ENCODE data around the gene PRRT1B. TPM values are rescaled to one million over a fixed set of nuclear protein-coding genes. Genes with fewer than 3 reads are reported as not detected.

Gene PRRT1B
- total RNA-seq, 2 experiments from 2014 or later: not detected

- Mint-ChIP-seq H3K27me3 (no peaks in the 10 kb centered on the region), H3K27ac (peak overlapping the region; percentile 94), H3K4me3 (no peak overlapping the region), H3K4me1 (ENCODE audit: low read depth) (peaks cover 31% of the 10 kb centered on the region), H3K36me3 (ENCODE audit: low read depth) (peaks cover 68% of the 10 kb centered on the region), H3K9me3 (no peaks in the 10 kb centered on the region)
- DNase-seq: no peak
- H3K36me3 ChIP-seq (ENCODE audit: insufficient read depth, low read length): peaks cover 72% of the 10 kb centered on the region
- peak overlapping the region; percentile 62 to 72 for H3K27ac ChIP-seq (ENCODE audit: low read depth in 1 of 2, low read length in 2 of 2)
- H3K4me1 ChIP-seq (ENCODE audit: insufficient read depth, low read length): peaks cover 55% of the 10 kb centered on the region
- ChIA-PET POLR2A (interaction anchor here (0.9 kb wide), 1 partner anchor 164 kb away, joined by 3 read pairs; no protein-coding TSS in a partner anchor), CTCF (interaction anchor here (1.1 to 1.4 kb wide), 2 partner anchors 12 to 230 kb away, joined by 3 read pairs; no protein-coding TSS in a partner anchor)
- no peaks in the 10 kb centered on the region for H3K27me3 ChIP-seq (ENCODE audit: control insufficient read depth in 1 of 2, insufficient read depth in 2 of 2, low read length in 2 of 2)
- ATAC-seq (ENCODE audit: poor library complexity): no peak
- intact Hi-C loops (cut with DNase I, micrococcal nuclease): no loop called here
- H3K9me3 ChIP-seq (ENCODE audit: control insufficient read depth in 1 of 2, insufficient read depth in 1 of 2, low read length in 2 of 2): no peaks in the 10 kb centered on the region
- no peak overlapping the region for H3K4me3 ChIP-seq (ENCODE audit: low read length)
- no peak for TF ChIP-seq CTCF (IDR thresholded peaks at IDR 0.05)
Measured at GRCh38 chr9:131579789-131580211, 34.5 kb downstream of the PRRT1B start.

- H3K36me3 ChIP-seq (ENCODE audit: insufficient read depth, low read length): peaks cover 73% of the 10 kb centered on the region
- intact Hi-C loops (cut with DNase I, micrococcal nuclease): no loop called here
- H3K4me3 ChIP-seq (ENCODE audit: low read length): no peak overlapping the region
- Mint-ChIP-seq H3K36me3 (ENCODE audit: low read depth) (peaks cover 73% of the 10 kb centered on the region), H3K27me3 (no peaks in the 10 kb centered on the region), H3K4me3 (no peak overlapping the region), H3K27ac (peak overlapping the region; percentile 36), H3K9me3 (no peaks in the 10 kb centered on the region), H3K4me1 (ENCODE audit: low read depth) (peaks cover 37% of the 10 kb centered on the region)
- no peak for TF ChIP-seq CTCF (IDR thresholded peaks at IDR 0.05)
- peaks cover 60% of the 10 kb centered on the region for H3K4me1 ChIP-seq (ENCODE audit: insufficient read depth, low read length)
- DNase-seq (no peak), ATAC-seq (ENCODE audit: poor library complexity) (no peak)
- no peaks in the 10 kb centered on the region for H3K9me3 ChIP-seq (ENCODE audit: control insufficient read depth in 1 of 2, insufficient read depth in 1 of 2, low read length in 2 of 2)
- no peak overlapping the region for H3K27ac ChIP-seq (ENCODE audit: low read depth in 1 of 2, low read length in 2 of 2)
- H3K27me3 ChIP-seq (ENCODE audit: control insufficient read depth in 1 of 2, insufficient read depth in 2 of 2, low read length in 2 of 2): no peaks in the 10 kb centered on the region
- POLR2A ChIA-PET: no interaction called here
- CTCF ChIA-PET: no interaction called here
Measured at GRCh38 chr9:131580358-131580757, 35.0 kb downstream of the PRRT1B start.

- Histone ChIP-seq H3K36me3 (ENCODE audit: insufficient read depth, low read length) (peaks cover 64% of the 10 kb centered on the region), H3K27me3 (ENCODE audit: control insufficient read depth in 1 of 2, insufficient read depth in 2 of 2, low read length in 2 of 2) (no peaks in the 10 kb centered on the region), H3K4me3 (ENCODE audit: low read length) (no peak overlapping the region), H3K4me1 (ENCODE audit: insufficient read depth, low read length) (peaks cover 65% of the 10 kb centered on the region), H3K9me3 (ENCODE audit: control insufficient read depth in 1 of 2, insufficient read depth in 1 of 2, low read length in 2 of 2) (no peaks in the 10 kb centered on the region), H3K27ac (ENCODE audit: low read depth in 1 of 2, low read length in 2 of 2) (no peak overlapping the region)
- peak overlapping the region; percentile 71 for H3K27ac Mint-ChIP-seq
- intact Hi-C loops (cut with DNase I, micrococcal nuclease): no loop called here
- H3K27me3 Mint-ChIP-seq: no peaks in the 10 kb centered on the region
- no peaks in the 10 kb centered on the region for H3K9me3 Mint-ChIP-seq
- DNase-seq (no peak), ATAC-seq (ENCODE audit: poor library complexity) (no peak)
- ChIA-PET POLR2A (no interaction called here), CTCF (no interaction called here)
- no peak for TF ChIP-seq CTCF (IDR thresholded peaks at IDR 0.05)
- H3K4me3 Mint-ChIP-seq: peak overlapping the region; percentile 25
- H3K4me1 Mint-ChIP-seq (ENCODE audit: low read depth): peaks cover 47% of the 10 kb centered on the region
- peaks cover 76% of the 10 kb centered on the region for H3K36me3 Mint-ChIP-seq (ENCODE audit: low read depth)
Measured at GRCh38 chr9:131582056-131582455, 36.7 kb downstream of the PRRT1B start.

All from CD4-positive, alpha-beta T cell (primary cell).